Skin of body (tissue), 2 donors: Measurements from ENCODE around the gene ZBTB39. TPM values are rescaled to one million over a fixed set of nuclear protein-coding genes. Genes with fewer than 3 reads are reported as not detected.
A peak's percentile ranks its signal among the peaks of the same experiment; 100 is the strongest.
"Not testable (repeated sequence)": the region's sequence is repeated elsewhere in the genome, so short reads cannot be mapped to it uniquely, and the experiment has no call there.

Source experiments
- DNase-seq: peaks from one replicate; lab custom pipeline; 2025; lab: John Stamatoyannopoulos, UW
- total RNA-seq: library from RNA; depleted of rRNA; stranded (reverse); fragments of >200 nt; gene quantifications from one replicate; pipeline ENCODE4 v1.2.3, GENCODE V29; 2014

ZBTB39 gene
- total RNA-seq, 1 donor from 2014 or later = 4.8 TPM

DNA sequence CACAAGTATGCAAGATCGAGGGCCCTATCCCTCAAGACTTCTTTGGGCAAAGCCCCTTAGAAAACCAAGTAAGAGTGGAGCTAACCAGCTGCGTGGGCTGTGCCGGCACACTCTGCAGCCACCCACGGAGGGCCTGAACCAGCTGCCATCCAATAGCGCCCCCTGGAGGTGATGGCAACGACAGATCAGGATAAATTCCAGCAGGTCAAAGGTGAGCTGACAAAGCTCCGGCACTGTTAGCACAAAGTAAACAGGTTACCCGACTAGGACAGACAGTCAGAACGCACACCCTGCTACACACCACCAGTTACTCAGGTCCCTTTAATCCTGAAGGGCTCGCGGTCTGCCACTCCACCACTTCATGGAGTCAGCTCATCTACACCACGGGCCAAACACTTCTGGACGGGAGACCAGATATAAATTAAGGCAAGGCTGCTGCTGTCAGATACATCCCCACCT lies 4.9 kb downstream of the ZBTB39 start:
- DNase-seq = no peak

DNA sequence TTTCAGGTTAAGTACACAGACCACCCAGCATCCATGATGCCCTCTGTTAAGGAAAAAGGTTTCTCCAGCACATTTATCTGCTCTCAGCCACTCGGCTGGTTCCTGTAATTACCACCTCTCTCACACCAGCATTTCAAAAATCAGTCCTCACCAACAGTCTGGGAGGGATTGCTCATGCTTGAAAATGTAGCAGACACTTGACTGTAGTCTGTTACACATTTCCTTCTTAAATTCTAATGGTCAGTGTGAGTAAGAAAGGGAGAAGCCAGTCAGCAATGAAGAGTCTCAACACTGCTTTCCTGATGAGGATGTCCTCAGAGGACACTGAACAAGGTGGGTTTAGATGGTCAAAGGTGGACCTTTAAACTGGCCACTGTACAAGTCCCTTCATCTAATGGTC lies 6.0 kb downstream of the ZBTB39 start:
- DNase-seq = no peak

DNA sequence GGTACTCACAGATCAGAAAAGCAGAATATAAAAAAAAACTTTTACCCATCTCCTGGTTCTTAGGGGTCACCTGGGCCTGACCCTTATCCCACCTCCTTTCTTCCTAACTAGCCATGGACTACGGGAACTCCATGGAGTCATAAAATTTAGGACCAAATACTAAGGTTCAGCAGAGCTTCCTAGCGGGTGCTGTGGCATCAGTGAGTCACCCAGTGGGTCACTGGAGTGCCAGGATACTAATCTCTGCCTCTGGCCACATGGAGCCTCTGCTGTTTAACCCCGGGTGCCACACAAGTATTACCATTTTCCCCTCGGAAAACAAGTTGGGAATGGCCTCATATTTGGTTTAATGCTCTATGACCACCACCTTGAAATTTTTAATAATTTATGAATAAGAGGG lies 6.9 kb downstream of the ZBTB39 start:
- no peak for DNase-seq

GRCh38 chr12:56998981-56999380 lies 7.4 kb downstream of the ZBTB39 start:
- no peak for DNase-seq

DNA sequence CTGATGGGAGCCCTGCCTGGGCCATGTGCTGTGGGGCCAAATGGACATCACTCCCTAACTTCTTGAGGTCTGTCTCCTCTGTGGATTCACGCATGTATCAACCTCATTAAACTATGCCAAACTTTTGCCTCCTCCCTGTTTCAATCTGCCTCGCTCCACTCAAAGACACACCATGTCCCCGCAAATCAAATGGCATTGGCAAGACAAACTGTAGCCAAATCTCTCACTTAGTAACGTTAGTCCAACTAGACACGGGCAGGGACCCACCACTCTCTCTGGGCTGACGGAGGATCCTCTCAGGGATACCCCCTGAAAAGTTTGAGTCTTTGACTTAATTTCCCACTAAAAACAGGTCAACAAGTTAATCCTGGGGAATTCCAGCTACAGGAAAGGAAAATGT lies 8.0 kb downstream of the ZBTB39 start:
- DNase-seq = no peak

DNA sequence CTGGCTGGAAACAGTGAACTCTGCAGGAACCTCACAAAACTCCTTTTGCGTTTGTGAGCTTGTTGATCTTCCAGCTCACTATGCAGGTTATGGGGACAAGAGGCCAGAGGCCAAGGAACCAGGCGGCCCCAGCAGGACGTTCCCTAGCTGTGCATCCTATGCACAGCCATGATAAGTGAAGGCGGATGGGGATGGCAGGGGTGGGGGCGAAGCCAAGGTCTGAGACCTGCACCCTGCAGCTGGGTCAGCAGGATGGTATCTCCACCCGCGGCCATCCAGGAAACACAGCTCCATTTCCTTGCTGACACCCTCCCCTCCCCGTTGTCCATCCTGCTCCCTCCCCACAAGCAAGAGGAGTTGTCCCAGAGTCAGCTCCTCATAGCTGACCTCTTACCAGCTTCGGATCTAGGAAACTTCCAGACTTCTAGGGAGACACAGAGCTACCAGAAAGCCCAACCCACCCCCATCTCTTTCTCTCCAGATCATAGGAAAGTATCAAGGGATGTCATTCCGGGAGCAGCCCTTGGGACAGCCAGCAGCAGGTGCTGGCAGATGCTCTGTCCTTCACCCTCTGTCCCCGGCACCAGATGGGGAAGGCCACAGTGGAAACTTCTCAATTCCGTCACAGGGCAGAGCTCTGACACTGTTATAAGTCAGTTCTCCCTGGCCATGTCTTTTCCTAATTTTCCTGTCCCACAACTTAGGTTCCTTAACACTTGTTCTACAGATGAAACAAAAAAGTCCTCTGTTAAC lies 9.4 kb downstream of the ZBTB39 start:
- DNase-seq = no peak

DNA sequence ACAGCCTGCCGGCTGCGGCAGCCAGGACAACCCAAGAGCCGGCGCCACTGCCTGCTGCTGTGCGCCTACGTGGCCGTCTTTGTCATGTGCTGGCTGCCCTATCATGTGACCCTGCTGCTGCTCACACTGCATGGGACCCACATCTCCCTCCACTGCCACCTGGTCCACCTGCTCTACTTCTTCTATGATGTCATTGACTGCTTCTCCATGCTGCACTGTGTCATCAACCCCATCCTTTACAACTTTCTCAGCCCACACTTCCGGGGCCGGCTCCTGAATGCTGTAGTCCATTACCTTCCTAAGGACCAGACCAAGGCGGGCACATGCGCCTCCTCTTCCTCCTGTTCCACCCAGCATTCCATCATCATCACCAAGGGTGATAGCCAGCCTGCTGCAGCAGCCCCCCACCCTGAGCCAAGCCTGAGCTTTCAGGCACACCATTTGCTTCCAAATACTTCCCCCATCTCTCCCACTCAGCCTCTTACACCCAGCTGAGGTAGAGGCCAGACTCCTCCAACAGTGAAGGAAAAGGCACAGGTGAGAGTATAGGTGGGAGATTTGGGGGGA lies 10.3 kb downstream of the ZBTB39 start:
- no peak for DNase-seq

DNA sequence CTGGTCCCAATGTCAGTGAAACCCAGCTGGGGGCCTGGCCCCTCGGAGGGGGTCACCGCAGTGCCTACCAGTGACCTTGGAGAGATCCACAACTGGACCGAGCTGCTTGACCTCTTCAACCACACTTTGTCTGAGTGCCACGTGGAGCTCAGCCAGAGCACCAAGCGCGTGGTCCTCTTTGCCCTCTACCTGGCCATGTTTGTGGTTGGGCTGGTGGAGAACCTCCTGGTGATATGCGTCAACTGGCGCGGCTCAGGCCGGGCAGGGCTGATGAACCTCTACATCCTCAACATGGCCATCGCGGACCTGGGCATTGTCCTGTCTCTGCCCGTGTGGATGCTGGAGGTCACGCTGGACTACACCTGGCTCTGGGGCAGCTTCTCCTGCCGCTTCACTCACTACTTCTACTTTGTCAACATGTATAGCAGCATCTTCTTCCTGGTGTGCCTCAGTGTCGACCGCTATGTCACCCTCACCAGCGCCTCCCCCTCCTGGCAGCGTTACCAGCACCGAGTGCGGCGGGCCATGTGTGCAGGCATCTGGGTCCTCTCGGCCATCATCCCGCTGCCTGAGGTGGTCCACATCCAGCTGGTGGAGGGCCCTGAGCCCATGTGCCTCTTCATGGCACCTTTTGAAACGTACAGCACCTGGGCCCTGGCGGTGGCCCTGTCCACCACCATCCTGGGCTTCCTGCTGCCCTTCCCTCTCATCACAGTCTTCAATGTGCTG lies 11.0 kb downstream of the ZBTB39 start:
- DNase-seq = no peak

- no peak for DNase-seq
Measured at GRCh38 chr12:56994231-56994746, 12.1 kb downstream of the ZBTB39 start.

DNA sequence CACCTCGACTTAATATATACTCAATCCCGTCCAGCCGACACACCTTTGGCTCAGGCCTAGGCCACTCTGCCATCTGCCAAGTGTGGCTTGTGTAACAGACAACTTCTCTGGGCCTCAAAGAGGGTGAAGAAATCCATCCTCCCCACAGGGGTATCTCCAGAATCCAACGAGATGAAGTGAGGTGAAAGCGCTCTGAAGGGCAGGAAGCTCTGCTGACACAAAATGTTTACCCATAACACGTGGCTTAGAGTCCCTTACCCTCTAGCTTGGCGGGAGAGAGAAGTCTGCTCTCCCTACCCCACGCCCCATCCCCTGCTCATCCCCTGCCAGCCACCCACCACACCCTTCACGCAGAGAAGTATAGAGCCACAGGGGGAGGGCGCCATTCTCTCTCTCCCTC lies 13.0 kb downstream of the ZBTB39 start:
- no peak for DNase-seq

GRCh38 chr12:56991319-56992246 lies 14.8 kb downstream of the ZBTB39 start:
- no peak for DNase-seq

GRCh38 chr12:56990648-56991318 lies 15.6 kb downstream of the ZBTB39 start:
- no peak for DNase-seq

GRCh38 chr12:56989861-56990610 lies 16.3 kb downstream of the ZBTB39 start:
- DNase-seq = no peak

DNA sequence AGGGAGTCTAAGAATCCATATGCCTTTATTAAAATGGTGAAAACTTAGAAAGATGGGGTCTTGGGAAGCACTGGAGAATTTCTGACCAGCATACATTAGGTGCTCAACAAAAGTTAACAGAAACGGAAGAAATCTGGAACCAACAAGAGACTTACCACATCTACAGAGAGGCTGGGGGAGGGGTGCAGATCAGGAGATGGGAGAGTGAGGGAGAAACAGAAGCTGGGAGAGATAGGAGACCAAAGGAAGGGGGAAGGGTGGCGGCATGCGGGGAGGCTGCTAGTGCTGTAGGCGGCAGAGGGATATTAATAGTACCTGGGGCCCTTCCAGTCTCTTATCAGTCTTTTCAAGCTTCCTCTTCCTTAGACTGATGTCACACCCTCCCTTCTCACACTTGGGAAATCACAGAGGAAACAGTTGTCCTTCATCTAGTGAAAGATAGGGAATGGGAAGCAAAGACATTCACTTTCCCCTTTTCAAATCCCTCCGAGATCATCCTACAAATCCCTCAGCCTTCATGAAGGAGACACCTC lies 18.1 kb downstream of the ZBTB39 start:
- DNase-seq = no peak

DNA sequence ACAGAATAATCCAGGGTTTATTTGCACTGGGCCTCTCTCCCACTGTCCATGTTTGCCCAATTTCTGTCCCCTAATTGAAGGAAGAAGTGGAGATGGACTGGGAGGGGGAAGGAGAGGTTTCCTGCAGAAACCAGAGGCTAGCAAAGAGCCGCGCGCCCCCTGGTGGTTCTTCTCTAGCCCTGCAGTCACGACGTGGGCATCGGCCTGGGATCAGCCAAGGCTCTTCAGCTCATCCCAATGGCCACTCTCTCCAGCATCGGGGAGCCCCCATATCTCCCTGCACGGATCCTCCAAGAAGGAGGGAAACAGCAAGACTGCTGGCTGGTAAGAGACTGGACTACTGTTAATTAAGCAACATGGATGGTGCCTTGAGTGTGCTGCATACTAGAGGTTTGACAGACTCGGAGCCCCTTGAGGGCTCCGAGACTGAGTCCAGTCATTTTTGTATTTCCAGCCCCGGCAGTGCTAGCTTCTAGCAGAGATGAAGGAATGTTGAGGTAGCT lies 18.7 kb downstream of the ZBTB39 start:
- DNase-seq = peak; percentile 57

- no peak for DNase-seq
Measured at GRCh38 chr12:56987011-56987410, 19.3 kb downstream of the ZBTB39 start.

- not testable (repeated sequence) for DNase-seq
Measured at GRCh38 chr12:56985714-56986113, 20.6 kb downstream of the ZBTB39 start.

DNA sequence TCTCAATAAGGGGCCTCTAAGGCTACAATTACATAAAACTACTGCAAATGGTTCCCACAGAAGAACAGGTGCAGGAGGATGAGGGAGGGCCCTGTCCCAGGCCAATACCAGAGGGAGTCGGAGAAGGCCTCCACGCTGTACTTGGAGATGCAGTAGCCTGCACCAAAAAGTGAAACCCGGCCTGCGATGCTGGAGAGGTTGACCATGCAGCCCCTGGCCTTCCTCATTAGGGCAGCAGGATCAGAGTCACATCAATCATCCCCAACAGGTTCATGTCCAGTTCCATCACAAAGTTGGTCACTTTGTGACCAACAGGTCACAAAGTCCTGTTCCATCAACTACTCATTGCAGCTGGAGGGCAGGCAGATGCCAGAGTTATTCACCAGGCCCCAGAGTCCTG lies 23.0 kb downstream of the ZBTB39 start:
- no peak for DNase-seq

- not testable (repeated sequence) for DNase-seq
Measured at GRCh38 chr12:56982578-56983236, 23.6 kb downstream of the ZBTB39 start.
